Measurements from ENCODE around the gene MBNL1.

- TF ChIP-seq CTCF (IDR thresholded peaks at IDR 0.05; ENCODE audit: extremely low read depth in 1 of 2, insufficient read depth in 1 of 2, low read depth in 1 of 2, low read length in 2 of 2) = no peak
- no peak for TF ChIP-seq MAX (IDR thresholded peaks at IDR 0.05; ENCODE audit: insufficient read depth, insufficient read length)
- no peak for TF ChIP-seq POLR2AphosphoS5 (IDR thresholded peaks at IDR 0.05; ENCODE audit: insufficient read depth, low read depth, low read length)
- no peak for TF ChIP-seq EZH2 (IDR thresholded peaks at IDR 0.05; ENCODE audit: borderline replicate concordance, low read depth, low read length, severe bottlenecking)
- TF ChIP-seq POLR2A (IDR thresholded peaks at IDR 0.05; ENCODE audit: low read depth, low read length) = no peak
- TF ChIP-seq JUN (IDR thresholded peaks at IDR 0.05; ENCODE audit: borderline replicate concordance, insufficient read depth, insufficient read length, low read depth) = no peak
- no peak for TF ChIP-seq GATA2 (IDR thresholded peaks at IDR 0.05; ENCODE audit: insufficient read depth, insufficient read length, low read depth, low read length)
- no peak for TF ChIP-seq MYC (IDR thresholded peaks at IDR 0.05; ENCODE audit: low read depth, low read length)
These were observed 66.5 kb downstream of the MBNL1 start for GRCh38 chr3:152335273-152335672.
